Ascending aorta (tissue), 2 donors: ENCODE results near the gene CLDN5. TPM values are rescaled to one million over a fixed set of nuclear protein-coding genes. Genes with fewer than 3 reads are reported as not detected.

Source experiments
- DNase-seq, 2 donors: peaks; one replicate each; pipeline ENCODE4 v3.0.0-alpha.2; 2019; ENCODE audit warnings: low spot score in 2 of 2
- H3K27ac ChIP-seq, 2 donors: fragments of 200-600 bp; sonication (generic); one replicate each; pipeline ENCODE4 v1.5.1; 2016 to 2017; ENCODE audit warnings: mild to moderate bottlenecking in 1 of 2
- H3K27me3 ChIP-seq: fragments of 200-600 bp; sonication (generic); one replicate; pipeline ENCODE4 v1.5.1; 2017
- H3K36me3 ChIP-seq, 2 donors: fragments of 200-600 bp; sonication (generic); one replicate each; pipeline ENCODE4 v1.5.1; 2016
- H3K4me1 ChIP-seq, 2 donors: fragments of 200-600 bp; sonication (generic); one replicate each; pipeline ENCODE4 v1.5.1; 2016 to 2017; ENCODE audit warnings: mild to moderate bottlenecking in 1 of 2
- H3K4me3 ChIP-seq, 2 donors: fragments of 200-600 bp; sonication (generic); one replicate each; pipeline ENCODE4 v1.5.1; 2016 to 2017; ENCODE audit warnings: mild to moderate bottlenecking in 1 of 2
- H3K9me3 ChIP-seq, 2 donors: fragments of 200-600 bp; sonication (generic); one replicate each; pipeline ENCODE4 v1.5.1; 2016
- intact Hi-C: fragments of 100-400 bp; cut with DNase I; formaldehyde crosslinking; loops from one replicate; pipeline ENCODE4 v1.15.1; 2023
- total RNA-seq: library from RNA; depleted of rRNA; stranded (reverse); fragments of >200 nt; gene quantifications from one replicate; pipeline ENCODE4 v1.1.0, GENCODE V29; 2016
- TF ChIP-seq, protein P1 (sequence below), 3 experiments: fragments of 200-600 bp in 2 of 3; fragments of 450-650 bp in 1 of 3; sonication (generic) in 2 of 3; IDR thresholded peaks; one replicate each; pipeline ENCODE4 v1.5.1; 2016 to 2019; ENCODE audit warnings: antibody characterized with exemption in 3 of 3, mild to moderate bottlenecking in 1 of 3, moderate library complexity in 1 of 3

CLDN5 gene
- total RNA-seq, 1 donor from 2014 or later = 482 TPM

GRCh38 chr22:19505735-19506126, 18.5 kb downstream of the CLDN5 start:
- TF ChIP-seq, protein P1, sequence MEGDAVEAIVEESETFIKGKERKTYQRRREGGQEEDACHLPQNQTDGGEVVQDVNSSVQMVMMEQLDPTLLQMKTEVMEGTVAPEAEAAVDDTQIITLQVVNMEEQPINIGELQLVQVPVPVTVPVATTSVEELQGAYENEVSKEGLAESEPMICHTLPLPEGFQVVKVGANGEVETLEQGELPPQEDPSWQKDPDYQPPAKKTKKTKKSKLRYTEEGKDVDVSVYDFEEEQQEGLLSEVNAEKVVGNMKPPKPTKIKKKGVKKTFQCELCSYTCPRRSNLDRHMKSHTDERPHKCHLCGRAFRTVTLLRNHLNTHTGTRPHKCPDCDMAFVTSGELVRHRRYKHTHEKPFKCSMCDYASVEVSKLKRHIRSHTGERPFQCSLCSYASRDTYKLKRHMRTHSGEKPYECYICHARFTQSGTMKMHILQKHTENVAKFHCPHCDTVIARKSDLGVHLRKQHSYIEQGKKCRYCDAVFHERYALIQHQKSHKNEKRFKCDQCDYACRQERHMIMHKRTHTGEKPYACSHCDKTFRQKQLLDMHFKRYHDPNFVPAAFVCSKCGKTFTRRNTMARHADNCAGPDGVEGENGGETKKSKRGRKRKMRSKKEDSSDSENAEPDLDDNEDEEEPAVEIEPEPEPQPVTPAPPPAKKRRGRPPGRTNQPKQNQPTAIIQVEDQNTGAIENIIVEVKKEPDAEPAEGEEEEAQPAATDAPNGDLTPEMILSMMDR (IDR thresholded peaks at IDR 0.05) = no peak
- Histone ChIP-seq H3K4me1 (no peaks in the 10 kb centered on the region), H3K36me3 (no peaks in the 10 kb centered on the region), H3K27ac (no peak overlapping the region), H3K27me3 (no peaks in the 10 kb centered on the region), H3K4me3 (no peak overlapping the region), H3K9me3 (no peaks in the 10 kb centered on the region)
- DNase-seq = peak in 1 of 2 donors; percentile 30
- intact Hi-C loops = no loop called here

- Histone ChIP-seq H3K36me3 (no peaks in the 10 kb centered on the region), H3K27me3 (no peaks in the 10 kb centered on the region), H3K4me1 (no peaks in the 10 kb centered on the region), H3K27ac (no peak overlapping the region), H3K9me3 (no peaks in the 10 kb centered on the region), H3K4me3 (no peak overlapping the region)
- intact Hi-C loops = no loop called here
- TF ChIP-seq, protein P1 (IDR thresholded peaks at IDR 0.05) = no peak
- peak in 1 of 2 donors; percentile 47 for DNase-seq
These were observed 19.1 kb downstream of the CLDN5 start for GRCh38 chr22:19504900-19505734.

- intact Hi-C loops = no loop called here
- Histone ChIP-seq H3K27me3 (no peaks in the 10 kb centered on the region), H3K4me3 (no peak overlapping the region), H3K9me3 (no peaks in the 10 kb centered on the region), H3K4me1 (no peaks in the 10 kb centered on the region), H3K27ac (no peak overlapping the region), H3K36me3 (no peaks in the 10 kb centered on the region)
- TF ChIP-seq, protein P1 (IDR thresholded peaks at IDR 0.05) = no peak
- peak in 1 of 2 donors; percentile 56 for DNase-seq
These were observed 20.3 kb downstream of the CLDN5 start for GRCh38 chr22:19503869-19504268.

GRCh38 chr22:19503367-19503766, 20.8 kb downstream of the CLDN5 start:
- Histone ChIP-seq H3K27me3 (no peaks in the 10 kb centered on the region), H3K4me1 (no peaks in the 10 kb centered on the region), H3K27ac (no peak overlapping the region), H3K9me3 (no peaks in the 10 kb centered on the region), H3K36me3 (no peaks in the 10 kb centered on the region), H3K4me3 (no peak overlapping the region)
- DNase-seq = peak in 1 of 2 donors; percentile 43
- intact Hi-C loops = no loop called here
- TF ChIP-seq, protein P1 (IDR thresholded peaks at IDR 0.05) = no peak

GRCh38 chr22:19501897-19502447, 22.2 kb downstream of the CLDN5 start:
- no peak overlapping the region for H3K4me3 ChIP-seq
- no peaks in the 10 kb centered on the region for H3K27me3 ChIP-seq
- no peaks in the 10 kb centered on the region for H3K4me1 ChIP-seq
- H3K27ac ChIP-seq = no peak overlapping the region
- intact Hi-C loops = no loop called here
- DNase-seq = no peak
- H3K36me3 ChIP-seq = no peaks in the 10 kb centered on the region
- H3K9me3 ChIP-seq = no peaks in the 10 kb centered on the region
- TF ChIP-seq, protein P1 (IDR thresholded peaks at IDR 0.05) = no peak
